ENCODE results near the gene ZCCHC3. TPM values are rescaled to one million over a fixed set of nuclear protein-coding genes. Genes with fewer than 3 reads are reported as not detected.
"Not testable (repeated sequence)": the region's sequence is repeated elsewhere in the genome, so short reads cannot be mapped to it uniquely, and the experiment has no call there.

Gene ZCCHC3, protein sequence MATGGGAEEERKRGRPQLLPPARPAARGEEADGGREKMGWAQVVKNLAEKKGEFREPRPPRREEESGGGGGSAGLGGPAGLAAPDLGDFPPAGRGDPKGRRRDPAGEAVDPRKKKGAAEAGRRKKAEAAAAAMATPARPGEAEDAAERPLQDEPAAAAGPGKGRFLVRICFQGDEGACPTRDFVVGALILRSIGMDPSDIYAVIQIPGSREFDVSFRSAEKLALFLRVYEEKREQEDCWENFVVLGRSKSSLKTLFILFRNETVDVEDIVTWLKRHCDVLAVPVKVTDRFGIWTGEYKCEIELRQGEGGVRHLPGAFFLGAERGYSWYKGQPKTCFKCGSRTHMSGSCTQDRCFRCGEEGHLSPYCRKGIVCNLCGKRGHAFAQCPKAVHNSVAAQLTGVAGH
- 10 to 100 TPM; 47.1 to 54.6 (median 49.7) TPM for polyA plus RNA-seq (ENCODE audit: insufficient read length in 4 of 4)

DNA sequence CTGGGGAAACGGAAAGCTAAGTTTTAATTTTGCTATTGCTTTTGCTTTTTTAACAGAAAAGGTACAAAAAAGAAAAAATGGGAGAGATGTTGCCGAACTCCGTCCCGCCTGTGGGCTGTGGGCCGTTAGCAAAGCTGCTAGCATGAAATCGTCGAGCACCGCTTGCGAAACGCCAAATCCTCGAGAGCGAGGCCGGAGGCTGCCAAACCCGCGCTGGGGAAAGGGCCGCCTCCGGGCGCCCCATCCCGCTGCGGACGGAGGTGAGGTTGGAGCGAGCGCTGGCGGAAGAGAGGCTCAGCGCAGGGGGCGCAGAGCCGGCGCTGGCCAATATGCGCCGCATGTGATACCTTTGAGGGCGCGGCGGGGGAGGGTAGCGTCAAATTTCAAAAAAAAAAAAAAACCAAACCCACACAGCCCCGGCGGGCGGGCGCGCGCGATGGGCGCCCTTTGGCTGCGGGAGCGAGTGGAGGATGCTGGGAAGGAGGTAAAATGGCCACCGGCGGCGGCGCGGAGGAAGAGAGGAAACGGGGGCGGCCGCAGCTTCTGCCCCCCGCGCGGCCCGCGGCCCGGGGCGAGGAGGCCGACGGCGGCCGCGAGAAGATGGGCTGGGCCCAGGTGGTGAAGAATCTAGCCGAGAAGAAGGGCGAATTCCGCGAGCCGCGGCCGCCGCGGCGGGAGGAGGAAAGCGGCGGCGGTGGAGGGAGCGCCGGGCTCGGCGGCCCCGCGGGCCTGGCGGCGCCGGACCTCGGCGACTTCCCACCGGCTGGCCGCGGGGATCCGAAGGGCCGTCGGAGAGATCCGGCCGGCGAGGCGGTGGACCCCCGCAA lies at the start of gene ZCCHC3:
ZCCHC3 (plus strand) TSS at position 473 of the 827 bp plus-strand sequence; CDS start at position 490, 17 bp downstream.
- DNase-seq (ENCODE audit: low read depth in 4 of 4, low spot score in 3 of 4), result peak; percentile 85 to 91 (median 88)

DNA sequence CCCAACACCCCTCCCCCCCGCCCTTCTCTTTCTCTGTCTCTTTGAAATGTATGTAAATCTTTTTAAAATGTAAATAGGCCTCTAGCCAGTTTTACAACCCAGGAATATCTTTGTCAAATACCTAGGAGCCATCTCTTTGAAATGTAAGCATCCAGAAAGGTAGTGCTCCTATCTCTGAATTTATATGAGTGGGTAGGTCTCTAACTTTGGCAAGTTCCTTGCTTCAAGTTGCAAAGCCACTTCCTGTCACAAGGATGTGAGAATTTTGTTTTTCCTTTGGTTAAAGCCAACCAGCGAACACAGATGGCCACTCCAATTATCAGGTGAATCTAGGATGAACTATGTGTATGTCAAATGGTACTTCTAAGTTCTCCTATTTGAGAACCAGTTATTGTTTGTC lies 46.0 kb upstream of the ZCCHC3 start:
- DNase-seq (ENCODE audit: low read depth in 4 of 4, low spot score in 3 of 4), result no peak

DNA sequence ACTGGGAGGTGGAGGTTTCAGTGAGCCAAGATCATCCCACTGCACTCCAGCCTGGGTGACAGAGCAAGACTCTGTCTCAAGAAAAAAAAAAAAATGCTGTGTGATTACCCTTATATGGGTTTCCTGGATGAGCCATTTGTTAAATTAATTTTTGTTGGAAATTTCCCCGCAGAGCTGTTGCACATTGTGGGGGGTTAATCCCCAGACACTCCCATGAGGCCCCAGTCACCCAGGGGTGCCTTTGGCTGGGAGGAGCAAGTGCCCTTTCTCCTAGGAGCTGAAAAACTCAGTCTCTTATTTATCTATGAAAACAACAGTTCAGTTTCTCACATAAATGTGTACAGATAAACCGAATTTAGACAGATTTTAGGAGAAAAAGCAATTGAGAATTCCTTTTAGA lies 44.6 kb upstream of the ZCCHC3 start:
- no peak for DNase-seq (ENCODE audit: low read depth in 4 of 4, low spot score in 3 of 4)

DNA sequence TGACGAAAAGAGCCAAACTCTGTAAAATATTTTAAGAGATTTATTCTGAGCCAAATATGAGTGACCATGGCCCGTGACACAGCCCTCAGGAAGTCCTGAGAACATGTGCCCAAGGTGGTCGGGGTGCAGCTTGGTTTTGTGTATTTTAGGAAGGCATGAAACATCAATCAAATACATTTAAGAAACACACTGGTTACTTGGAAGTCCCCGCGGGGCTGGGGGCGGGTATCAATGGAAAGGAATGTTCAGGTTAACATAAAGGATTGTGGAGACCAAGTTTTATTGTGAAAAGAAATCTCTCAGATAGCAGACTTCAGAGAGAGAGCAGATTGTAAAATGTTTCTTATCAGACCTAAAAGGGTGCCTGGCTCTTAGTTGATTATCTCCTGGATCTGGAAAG lies 43.9 kb upstream of the ZCCHC3 start:
- not testable (repeated sequence) for DNase-seq (ENCODE audit: low read depth in 4 of 4, low spot score in 3 of 4)

DNA sequence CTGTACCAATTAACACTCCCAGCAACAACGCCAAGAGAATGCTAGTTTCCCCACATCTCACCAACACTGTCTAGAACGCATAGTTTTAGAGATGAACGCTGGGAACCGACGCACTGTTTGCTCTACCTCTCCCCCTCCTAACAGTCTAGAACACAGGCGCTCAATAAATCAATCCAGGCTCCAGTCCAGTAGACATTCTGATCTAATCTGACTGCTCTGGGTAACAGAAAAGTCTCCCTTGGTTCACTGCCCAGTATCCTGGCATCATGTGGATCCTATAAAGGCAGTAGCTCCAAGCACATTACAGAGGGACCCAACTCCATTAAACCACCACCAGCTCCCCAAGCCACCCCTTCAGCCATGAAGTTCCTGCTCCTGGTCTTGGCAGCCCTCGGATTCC lies 40.0 kb upstream of the ZCCHC3 start, which contains the start of gene DEFB132:
DEFB132 (plus strand) TSS at position 306 of the 400 bp plus-strand sequence; CDS start at position 361, 55 bp downstream.
- no peak for DNase-seq (ENCODE audit: low read depth in 4 of 4, low spot score in 3 of 4)

DNA sequence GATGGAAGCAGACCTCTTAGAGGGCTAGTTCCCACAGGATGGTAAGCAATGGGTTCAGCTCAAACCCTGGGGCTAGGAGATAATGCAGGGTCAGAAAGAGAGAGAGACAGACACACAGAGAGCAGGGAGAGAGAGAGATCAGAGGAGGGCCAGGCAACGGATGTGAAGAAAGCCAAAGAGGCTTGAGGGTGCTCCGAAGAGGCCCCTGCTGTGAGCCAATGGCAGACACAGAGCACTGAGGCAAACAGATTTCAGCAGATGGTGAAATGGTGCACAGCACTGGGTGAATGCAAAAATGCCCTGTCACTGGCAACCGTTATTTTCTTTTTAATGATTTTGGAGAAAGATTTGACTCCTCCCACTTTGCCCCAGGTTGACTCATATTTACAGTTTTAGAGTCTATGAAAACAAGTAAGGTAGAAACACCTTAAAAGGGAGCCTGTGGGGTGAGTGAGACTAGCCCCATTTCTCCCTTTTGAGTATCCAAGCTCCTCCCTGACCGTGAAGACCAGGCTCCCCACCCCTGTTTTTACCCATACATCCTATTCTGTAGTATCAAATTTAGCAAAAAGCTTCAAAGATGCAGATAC lies 39.0 kb upstream of the ZCCHC3 start:
- no peak for DNase-seq (ENCODE audit: low read depth in 4 of 4, low spot score in 3 of 4)

DNA sequence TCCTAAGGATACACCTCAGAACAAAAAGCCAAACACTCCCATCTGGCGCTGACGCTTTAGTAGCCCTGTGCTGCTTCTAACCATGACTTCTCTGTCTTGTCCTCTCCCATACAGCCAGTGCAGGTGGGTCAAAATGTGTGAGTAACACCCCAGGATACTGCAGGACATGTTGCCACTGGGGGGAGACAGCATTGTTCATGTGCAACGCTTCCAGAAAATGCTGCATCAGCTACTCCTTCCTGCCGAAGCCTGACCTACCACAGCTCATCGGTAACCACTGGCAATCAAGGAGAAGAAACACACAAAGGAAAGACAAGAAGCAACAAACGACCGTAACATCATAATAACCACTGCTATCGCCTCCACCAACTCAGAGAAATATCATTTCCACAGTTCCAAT lies 38.4 kb upstream of the ZCCHC3 start:
- DNase-seq (ENCODE audit: low read depth in 4 of 4, low spot score in 3 of 4), result no peak

DNA sequence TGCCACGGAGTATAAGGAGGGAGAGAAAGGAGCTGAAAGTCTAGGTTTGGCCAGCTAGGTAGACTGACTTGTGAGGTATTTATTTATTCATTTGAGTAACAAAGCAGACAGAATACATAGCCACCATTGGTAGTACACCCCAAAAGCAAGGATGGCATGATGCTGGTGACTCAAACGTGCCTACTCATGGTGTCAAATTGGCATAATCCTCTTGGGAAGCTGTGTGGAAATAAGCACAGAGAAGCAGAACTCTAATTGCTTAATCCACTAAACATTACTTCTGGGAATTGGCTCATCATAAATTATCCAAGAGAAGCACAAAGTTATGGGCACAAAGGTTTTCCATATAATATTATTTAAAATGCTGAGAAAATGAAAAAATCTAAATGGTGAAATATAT lies 37.4 kb upstream of the ZCCHC3 start:
- no peak for DNase-seq (ENCODE audit: low read depth in 4 of 4, low spot score in 3 of 4)

DNA sequence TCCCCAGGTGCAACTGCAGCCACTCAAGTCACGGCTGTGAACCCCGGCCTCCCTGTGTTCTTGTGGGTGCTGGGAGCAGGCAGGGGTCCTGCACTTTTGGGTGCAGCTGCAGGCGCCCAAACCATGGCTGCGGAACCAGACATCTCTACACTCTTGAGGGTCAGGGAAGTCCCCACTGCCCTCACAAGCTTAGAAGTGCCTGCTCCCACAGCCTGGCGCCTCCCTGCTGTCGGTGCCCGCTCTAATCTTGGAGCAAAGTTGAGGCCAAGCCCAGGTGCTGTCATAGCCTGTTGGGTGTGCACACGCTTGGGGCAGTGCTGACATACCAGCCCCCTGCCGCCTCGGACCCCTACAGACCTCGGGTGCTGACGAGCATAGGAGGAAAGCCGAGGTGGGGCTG lies 33.7 kb upstream of the ZCCHC3 start:
- no peak for DNase-seq (ENCODE audit: low read depth in 4 of 4, low spot score in 3 of 4)

DNA sequence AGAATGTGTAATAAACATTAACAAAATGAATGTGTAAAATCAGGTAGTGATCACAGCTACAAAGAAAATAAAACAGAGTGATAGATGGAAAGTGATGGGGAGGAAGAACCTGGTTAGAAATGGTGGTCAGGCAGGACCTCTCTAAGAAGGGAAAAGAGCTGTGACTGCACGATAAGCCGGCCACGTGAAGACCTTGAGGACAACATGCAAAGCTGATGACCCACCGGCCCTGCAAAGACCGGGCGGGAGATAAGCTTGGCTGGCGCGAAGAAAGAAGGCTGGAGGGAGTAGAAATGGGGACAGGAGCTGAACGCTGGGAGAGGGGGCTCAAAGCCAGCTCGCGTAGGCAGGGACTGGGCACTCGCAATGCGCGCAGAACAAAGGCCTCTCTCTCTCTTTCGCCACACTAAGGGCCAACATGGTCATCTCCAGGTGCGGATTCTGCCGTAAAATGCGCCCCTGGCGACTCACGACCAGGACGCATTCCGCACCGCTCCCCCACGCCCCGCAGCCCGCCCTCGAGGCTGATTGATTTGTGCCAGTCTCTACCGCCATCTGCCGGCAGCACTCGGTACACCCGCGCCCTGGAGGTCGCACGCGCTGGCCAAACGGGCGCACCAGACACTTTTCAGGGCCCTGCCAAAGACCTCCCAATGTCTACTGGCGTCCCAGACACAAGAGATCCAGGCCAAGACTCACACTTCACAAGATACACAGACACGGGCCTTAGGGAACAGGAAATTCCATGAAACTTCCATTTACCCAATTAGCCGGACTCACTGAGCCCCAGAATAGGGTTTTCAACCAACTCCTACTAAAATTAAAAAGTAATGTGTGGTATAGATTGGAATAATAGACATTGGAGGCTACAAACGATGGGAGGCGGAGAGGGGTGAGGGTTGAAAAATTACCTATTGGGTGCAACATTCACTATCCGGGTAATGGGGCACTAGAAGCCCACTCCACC lies 30.5 kb upstream of the ZCCHC3 start:
- peak; percentile 57 to 78 (median 66) for DNase-seq (ENCODE audit: low read depth in 4 of 4, low spot score in 3 of 4)

DNA sequence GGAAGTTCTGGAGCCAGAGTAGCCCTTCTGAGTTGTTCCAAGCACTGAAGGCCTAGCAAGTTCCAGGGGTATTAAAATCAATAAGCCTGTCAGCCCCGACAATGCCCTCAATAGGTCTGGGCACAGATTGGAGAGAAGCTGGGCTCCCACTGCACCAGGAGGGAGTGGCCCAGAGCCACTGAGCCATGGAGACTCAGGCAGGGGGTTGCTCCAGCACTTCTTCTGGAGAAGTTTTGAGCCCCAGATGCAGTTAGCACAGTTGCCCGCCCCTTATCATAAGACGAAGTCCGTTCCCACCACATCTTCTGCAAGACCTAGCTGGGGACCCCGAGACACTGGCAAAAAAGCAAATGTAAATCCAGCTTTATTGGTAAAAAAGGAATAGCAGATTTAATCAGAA lies 26.9 kb upstream of the ZCCHC3 start:
- no peak for DNase-seq (ENCODE audit: low read depth in 4 of 4, low spot score in 3 of 4)

DNA sequence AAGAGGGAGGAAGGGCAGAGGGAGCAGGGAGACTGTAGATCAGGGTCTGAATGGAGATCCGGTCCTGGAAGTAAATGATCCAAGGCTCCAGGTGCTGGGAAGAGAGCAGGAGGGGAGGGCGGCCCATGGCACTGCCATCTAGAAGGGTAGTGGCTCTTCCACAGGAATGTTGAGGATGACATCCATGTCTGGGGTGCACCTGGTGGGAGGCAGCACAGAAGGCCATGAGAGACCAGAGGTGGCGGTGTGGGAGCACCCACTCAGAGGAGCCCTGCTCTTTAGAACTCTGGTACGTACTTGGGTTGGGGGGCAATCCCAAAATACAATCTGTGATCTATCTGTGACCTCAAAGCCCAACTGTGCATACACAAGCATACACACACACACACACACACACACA lies 26.3 kb upstream of the ZCCHC3 start:
- DNase-seq (ENCODE audit: low read depth in 4 of 4, low spot score in 3 of 4), result no peak

DNA sequence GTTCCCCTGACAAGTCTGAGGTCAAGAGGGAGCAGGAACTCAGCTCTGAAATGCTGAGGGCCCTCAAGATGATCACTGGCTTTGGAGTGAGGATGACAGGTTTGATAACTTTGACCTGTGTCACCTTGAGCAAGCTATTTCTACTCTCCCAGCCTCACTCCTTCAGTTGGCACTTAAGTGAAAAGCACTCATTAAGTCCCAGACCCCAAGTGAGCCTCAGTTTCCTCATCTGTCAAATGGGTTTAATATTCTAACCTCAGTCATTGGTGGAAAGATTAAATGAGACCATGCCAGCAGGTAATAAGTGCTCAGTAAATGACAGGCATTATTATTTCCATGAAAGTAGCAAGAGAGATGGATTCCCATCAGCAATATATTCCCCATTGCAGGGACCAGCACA lies 25.8 kb upstream of the ZCCHC3 start:
- DNase-seq (ENCODE audit: low read depth in 4 of 4, low spot score in 3 of 4), result no peak

DNA sequence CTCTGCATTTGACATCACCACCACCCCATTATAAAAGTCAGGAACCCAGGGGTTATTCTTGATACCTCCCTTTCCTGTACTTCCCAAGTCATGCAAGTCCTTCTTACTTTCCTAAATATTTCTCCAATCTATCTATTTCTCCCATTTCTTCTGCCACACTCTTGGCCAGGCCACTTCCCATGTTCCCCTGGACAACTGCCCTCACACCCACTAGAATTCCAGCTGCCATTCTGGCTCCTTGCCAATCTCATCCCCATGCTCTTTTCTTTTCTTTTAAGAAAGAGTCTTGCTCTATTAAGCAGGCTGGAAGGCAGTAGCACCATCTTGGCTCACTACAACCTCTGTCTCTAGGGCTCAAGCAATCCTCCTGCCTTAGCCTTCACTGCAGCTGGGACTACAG lies 24.7 kb upstream of the ZCCHC3 start:
- no peak for DNase-seq (ENCODE audit: low read depth in 4 of 4, low spot score in 3 of 4)

DNA sequence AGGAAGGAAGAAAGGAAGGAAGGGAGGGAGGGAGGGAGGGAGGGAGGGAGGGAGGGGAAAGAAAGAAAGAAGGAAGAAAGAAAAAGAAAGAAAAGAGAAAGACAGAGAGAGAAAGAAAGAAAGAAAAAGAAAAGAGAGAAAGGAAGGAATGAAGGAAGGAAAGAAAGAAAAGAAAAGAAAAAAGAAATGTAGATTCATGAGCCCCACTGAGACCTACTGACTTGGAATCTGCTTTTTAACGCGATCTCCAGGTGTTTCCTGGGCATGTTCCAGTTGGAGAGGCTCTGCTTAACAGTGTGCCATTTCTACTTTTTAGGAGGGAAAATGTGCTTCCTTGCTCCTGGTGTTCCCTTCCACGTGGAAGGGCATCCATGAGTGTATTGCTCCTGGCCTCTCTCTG lies 23.5 kb upstream of the ZCCHC3 start:
- DNase-seq (ENCODE audit: low read depth in 4 of 4, low spot score in 3 of 4), result no peak

DNA sequence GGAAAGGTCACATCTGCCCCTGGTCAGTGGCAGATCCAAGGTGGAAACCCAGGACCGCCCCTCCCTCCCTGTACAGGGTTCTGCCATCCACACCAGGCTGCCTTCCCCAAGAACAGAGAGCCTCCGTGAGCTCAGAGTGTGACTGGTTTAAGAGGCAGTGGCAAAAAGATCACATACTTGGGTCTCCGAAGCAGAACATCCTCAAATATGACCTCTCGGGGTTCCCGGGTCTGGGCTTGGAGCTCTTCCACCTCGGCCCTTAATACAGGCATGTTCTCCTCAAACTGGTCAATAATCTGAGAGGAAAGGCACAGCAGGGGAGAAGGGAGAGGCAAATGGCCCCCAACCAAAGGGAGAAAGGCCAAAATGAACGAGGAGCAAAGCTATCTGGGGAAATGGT lies 21.6 kb upstream of the ZCCHC3 start:
- no peak for DNase-seq (ENCODE audit: low read depth in 4 of 4, low spot score in 3 of 4)

DNA sequence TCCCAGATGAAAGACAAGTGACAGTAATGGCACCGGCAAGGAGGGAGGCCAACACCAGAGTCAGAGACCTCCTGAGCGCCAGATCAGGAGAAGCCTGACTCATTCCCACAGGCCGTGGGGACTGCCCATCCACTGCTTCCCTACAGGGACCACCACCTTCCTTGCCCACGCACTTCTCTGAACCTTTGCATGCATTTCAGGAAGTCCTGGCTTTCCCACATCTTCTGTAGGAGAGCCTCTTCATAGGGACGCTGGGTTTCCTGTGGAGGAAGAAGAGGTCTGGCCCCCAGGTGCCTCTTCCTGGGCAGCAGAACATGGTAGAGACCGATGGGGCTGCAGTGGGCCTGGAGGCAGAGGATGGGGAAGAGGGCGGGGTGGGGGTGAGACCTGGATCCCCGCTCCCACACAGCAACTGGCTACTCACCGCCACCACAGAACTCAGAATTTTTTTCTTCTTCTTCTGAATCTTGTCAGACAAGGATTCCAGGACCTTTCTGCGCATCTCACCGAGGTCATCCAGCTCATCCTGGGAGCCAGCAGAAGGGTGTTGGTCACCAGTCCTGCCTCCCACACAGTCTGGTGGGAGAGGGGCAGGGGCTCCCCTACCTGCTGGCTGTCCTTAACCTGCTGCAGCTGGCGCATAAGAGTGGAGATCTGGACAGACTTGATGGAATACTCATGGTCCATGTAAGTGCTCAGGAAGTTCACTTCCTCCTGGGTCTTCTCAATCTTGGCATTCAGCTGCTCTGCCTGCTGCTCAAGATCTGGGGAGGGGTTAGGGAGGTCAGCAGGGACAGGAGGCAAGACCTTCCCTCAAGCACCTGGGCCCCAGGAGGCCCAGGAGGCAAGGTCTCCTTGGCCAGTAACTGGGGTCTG lies 20.5 kb upstream of the ZCCHC3 start:
- DNase-seq (ENCODE audit: low read depth in 4 of 4, low spot score in 3 of 4), result no peak

DNA sequence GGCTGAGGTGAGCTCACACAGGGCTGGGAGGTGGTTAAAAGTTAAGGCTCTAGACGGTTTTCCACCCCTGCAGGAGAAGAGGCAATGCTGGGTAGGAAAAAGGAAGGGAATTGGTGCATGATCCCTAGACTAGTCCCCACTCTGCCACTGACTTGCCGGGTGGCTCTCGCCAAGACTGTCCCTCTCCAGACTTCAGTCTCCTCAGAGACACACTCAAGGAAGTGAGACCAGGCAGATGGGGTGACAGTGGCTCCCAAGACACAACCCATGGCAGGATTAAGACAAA lies 19.9 kb upstream of the ZCCHC3 start:
- DNase-seq (ENCODE audit: low read depth in 4 of 4, low spot score in 3 of 4), result no peak

DNA sequence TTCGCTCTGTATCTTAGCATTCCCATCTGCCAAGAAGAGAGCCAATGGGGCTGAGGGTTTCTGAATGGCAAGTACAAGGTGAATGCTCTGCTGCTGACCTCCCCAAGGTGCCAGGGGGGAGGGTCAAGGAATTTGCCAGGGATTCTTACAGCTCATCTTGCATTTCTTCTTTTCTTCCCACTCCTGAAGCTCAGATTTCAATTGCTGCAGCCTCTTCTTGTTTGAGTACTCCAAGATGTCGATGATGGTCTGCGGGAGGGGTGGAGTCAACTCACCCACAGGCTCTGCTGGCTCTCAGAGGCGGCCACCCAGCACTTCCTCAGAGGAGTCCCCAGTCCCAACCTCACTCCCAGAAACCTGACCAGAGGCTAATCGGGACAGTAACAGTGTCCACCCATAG lies 19.2 kb upstream of the ZCCHC3 start:
- no peak for DNase-seq (ENCODE audit: low read depth in 4 of 4, low spot score in 3 of 4)

All from left renal pelvis (tissue), 4 donors.